Thoracic aorta (tissue), 2 donors: ENCODE measurements around the gene DPPA4. TPM values are rescaled to one million over a fixed set of nuclear protein-coding genes. Genes with fewer than 3 reads are reported as not detected.
"Not testable (repeated sequence)": the region's sequence is repeated elsewhere in the genome, so short reads cannot be mapped to it uniquely, and the experiment has no call there.

Source experiments
- ATAC-seq: fragments of 150-250 bp; one replicate; pipeline ENCODE4 v1.8.0; 2017; ENCODE audit warnings: low read depth; ENCODE audit not compliant: insufficient number of reproducible peaks, low FRiP score
- DNase-seq: peaks from one replicate; pipeline ENCODE4 v3.0.0-alpha.2; 2020; ENCODE audit warnings: low spot score
- H3K27ac ChIP-seq, 2 donors: fragments of 200-600 bp; sonication (generic); 1 replicate in 1 of 2; 2 replicates in 1 of 2; pipeline ENCODE4 v1.5.1; 2016; ENCODE audit warnings: mild to moderate bottlenecking in 2 of 2, moderate library complexity in 2 of 2
- H3K27me3 ChIP-seq: fragments of 200-600 bp; sonication (generic); replicated peaks from 2 replicates; pipeline ENCODE4 v1.6.0; 2016; ENCODE audit warnings: mild to moderate bottlenecking; ENCODE audit not compliant: insufficient read depth
- H3K36me3 ChIP-seq: fragments of 200-600 bp; sonication (generic); one replicate; pipeline ENCODE4 v1.5.1; 2016
- H3K4me1 ChIP-seq, 2 donors: fragments of 200-600 bp; sonication (generic); 1 replicate in 1 of 2; 2 replicates in 1 of 2; pipeline versions ENCODE4 v1.5.1 to v1.6.0; 2016; ENCODE audit warnings: low read depth in 2 of 2, mild to moderate bottlenecking in 1 of 2; ENCODE audit not compliant: control insufficient read depth in 1 of 2
- H3K4me3 ChIP-seq: fragments of 200-600 bp; sonication (generic); 2 replicates; pipeline ENCODE4 v1.5.1; 2016; ENCODE audit warnings: mild to moderate bottlenecking
- H3K9me3 ChIP-seq: fragments of 200-600 bp; sonication (generic); 2 replicates; pipeline ENCODE4 v1.5.1; 2016
- total RNA-seq, 2 donors: library from RNA; depleted of rRNA; stranded (reverse); fragments of >200 nt; gene quantifications; one replicate each; pipeline versions ENCODE4 v1.1.0 to v1.2.3, GENCODE V29; 2016
- TF ChIP-seq, protein P1 (sequence below): fragments of 200-600 bp; sonication (generic); IDR thresholded peaks from one replicate; pipeline ENCODE4 v1.5.1; 2019; ENCODE audit warnings: antibody characterized with exemption

DPPA4 gene
- total RNA-seq, 2 donors from 2014 or later: not detected

DNA sequence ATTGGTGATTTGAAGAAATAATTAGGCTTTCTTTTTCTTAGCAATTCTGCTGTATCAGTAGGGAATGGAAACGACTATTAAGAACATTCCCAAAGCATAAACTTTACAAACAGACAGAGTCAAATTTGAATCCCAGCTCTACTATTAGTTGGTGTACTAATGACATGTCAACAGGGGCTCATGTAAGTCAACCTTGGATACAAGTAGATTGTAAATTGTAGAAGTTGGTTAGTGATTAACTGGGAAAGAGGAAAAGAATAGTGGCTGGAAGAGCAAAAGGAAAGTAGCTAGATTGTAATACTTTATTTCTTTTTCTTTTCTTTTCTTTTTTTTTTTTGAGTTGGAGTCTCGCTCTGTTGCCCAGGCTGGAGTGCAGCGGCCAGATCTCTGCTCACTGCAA lies 38.6 kb upstream of the DPPA4 start:
- TF ChIP-seq, protein P1, sequence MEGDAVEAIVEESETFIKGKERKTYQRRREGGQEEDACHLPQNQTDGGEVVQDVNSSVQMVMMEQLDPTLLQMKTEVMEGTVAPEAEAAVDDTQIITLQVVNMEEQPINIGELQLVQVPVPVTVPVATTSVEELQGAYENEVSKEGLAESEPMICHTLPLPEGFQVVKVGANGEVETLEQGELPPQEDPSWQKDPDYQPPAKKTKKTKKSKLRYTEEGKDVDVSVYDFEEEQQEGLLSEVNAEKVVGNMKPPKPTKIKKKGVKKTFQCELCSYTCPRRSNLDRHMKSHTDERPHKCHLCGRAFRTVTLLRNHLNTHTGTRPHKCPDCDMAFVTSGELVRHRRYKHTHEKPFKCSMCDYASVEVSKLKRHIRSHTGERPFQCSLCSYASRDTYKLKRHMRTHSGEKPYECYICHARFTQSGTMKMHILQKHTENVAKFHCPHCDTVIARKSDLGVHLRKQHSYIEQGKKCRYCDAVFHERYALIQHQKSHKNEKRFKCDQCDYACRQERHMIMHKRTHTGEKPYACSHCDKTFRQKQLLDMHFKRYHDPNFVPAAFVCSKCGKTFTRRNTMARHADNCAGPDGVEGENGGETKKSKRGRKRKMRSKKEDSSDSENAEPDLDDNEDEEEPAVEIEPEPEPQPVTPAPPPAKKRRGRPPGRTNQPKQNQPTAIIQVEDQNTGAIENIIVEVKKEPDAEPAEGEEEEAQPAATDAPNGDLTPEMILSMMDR: no peak
- no peaks in the 10 kb centered on the region for H3K36me3 ChIP-seq
- no peak overlapping the region for H3K27ac ChIP-seq
- H3K4me3 ChIP-seq: no peak overlapping the region
- no peaks in the 10 kb centered on the region for H3K9me3 ChIP-seq
- DNase-seq (no peak), ATAC-seq (no peak)
- no peaks in the 10 kb centered on the region for H3K4me1 ChIP-seq
- H3K27me3 ChIP-seq: no peaks in the 10 kb centered on the region

DNA sequence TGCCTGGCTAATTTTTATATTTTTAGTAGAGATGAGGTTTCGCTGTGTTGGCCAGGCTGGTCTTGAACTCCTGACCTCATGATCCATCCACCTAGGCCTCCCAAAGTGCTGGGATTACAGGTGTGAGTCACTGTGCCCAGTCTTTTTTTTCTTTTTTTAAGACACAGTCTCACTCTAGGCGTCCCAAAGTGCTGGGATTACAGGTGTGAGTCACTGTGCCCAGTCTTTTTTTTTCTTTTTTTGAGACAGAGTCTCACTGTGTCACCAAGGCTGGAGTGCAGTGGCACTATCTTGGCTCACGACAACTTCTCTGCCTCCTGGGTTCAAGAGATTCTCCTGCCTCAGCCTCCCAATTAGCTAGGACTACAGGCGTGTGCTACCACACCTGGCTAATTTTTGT lies 37.1 kb upstream of the DPPA4 start:
- not testable (repeated sequence) for H3K27ac ChIP-seq, H3K4me1 ChIP-seq, H3K27me3 ChIP-seq, H3K9me3 ChIP-seq, ATAC-seq, H3K4me3 ChIP-seq, H3K36me3 ChIP-seq, DNase-seq

DNA sequence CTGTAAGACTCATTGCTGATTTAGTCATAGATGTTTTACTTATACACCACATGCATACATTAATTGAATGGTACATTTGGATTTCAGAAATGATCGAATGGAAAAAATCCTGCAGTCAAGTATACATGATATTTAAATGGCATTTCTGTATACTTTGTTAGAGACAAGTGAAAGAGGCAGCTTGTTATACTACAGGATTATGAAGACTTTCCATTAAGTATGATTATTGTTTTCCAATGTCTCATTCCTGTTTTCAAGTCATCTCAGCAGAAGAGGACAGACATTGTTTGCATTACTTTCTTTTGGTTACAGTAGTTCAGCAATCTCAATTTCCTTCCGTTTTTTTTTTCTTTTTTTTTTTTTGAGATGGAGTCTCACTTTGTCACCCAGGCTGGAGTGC lies 36.6 kb upstream of the DPPA4 start:
- no peak overlapping the region for H3K27ac ChIP-seq
- H3K27me3 ChIP-seq: no peaks in the 10 kb centered on the region
- DNase-seq (no peak), ATAC-seq (no peak)
- H3K36me3 ChIP-seq: no peaks in the 10 kb centered on the region
- H3K9me3 ChIP-seq: no peaks in the 10 kb centered on the region
- H3K4me1 ChIP-seq: no peaks in the 10 kb centered on the region
- no peak overlapping the region for H3K4me3 ChIP-seq
- TF ChIP-seq, protein P1: no peak

DNA sequence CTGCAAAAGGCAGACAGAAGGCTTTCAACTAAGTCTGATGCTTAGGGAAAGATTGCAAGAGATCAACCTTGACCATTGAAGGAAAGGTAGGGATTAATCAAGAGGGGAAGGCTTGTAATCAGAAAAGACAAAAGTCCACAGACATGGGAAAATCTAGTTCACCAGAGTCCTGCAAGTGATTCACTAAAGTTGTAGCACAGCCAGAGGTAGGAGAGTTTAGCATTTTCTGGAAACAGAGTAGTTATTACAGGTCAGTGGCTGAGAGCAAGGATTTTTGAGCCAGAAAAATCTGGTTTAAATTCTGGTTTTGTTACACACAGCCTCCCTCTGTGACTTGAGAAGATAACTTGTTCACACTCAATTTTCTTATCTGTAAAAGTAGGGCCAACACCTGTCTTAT lies 35.3 kb upstream of the DPPA4 start:
- TF ChIP-seq, protein P1: no peak
- Histone ChIP-seq H3K4me1 (no peaks in the 10 kb centered on the region), H3K4me3 (no peak overlapping the region), H3K27me3 (no peaks in the 10 kb centered on the region), H3K27ac (no peak overlapping the region), H3K9me3 (no peaks in the 10 kb centered on the region), H3K36me3 (no peaks in the 10 kb centered on the region)
- DNase-seq (no peak), ATAC-seq (no peak)

DNA sequence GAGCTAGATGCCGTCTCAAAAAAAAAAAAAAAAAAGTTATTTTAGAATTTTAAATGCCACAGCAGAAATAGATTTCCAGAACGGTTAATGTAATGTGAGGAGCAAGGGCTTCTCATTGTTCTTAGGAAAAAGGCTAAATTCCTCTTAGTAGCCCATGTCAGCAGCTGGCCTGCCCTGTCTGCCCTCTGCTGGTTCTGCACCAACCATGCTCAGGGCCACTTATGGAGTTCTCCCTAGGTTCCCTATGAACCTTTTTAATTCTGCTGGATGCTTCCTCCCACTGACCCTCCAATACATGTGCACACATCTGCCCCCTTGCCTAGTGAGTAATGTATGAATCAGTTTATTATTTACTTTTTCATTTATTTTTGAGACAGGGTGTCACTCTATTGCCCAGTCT lies 32.2 kb upstream of the DPPA4 start:
- TF ChIP-seq, protein P1: no peak
- H3K9me3 ChIP-seq: no peaks in the 10 kb centered on the region

DNA sequence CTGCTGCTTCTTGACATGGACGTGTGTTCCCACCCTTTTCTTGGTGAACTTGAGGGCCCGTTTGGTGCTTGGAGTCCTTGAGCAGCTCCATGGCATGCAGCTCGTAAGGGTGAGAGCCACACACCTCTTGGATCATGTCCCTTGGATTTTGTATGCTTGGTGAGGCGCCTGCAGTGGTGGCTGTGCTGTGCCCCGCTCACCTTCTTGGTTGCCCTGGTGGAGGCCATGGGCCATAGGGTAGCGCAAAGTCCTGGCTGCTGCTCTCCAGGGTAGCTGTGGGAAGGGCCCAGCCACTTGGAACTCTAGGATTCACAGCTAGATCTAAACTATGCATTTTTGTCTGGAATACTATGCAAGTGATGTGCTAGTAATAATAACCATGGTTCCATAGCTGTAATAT lies 26.7 kb upstream of the DPPA4 start:
- DNase-seq (no peak), ATAC-seq (no peak)
- H3K27ac ChIP-seq: no peak overlapping the region
- H3K4me1 ChIP-seq: no peaks in the 10 kb centered on the region
- TF ChIP-seq, protein P1: no peak
- H3K9me3 ChIP-seq: no peaks in the 10 kb centered on the region
- no peaks in the 10 kb centered on the region for H3K36me3 ChIP-seq
- no peak overlapping the region for H3K4me3 ChIP-seq
- no peaks in the 10 kb centered on the region for H3K27me3 ChIP-seq

More for the DNA sequence above, 32.2 kb upstream of the DPPA4 start:
- no peaks in the 10 kb centered on the region for H3K4me1 ChIP-seq
- H3K27ac ChIP-seq: no peak overlapping the region
- no peak for DNase-seq
- no peak for ATAC-seq
- H3K4me3 ChIP-seq: no peak overlapping the region
- no peaks in the 10 kb centered on the region for H3K36me3 ChIP-seq
- H3K27me3 ChIP-seq: no peaks in the 10 kb centered on the region
